GM23338 (cell line): ENCODE data around the gene ADAM30. TPM values are rescaled to one million over a fixed set of nuclear protein-coding genes. Genes with fewer than 3 reads are reported as not detected.

Experiments used
- ATAC-seq: fragments of 200-7000 bp; cut with Tn5 transposase; 3 replicates; pipeline ENCODE4 v1.9.1; 2020
- DNase-seq: peaks from one replicate; pipeline ENCODE4 v3.0.0-alpha.2; 2015; ENCODE audit warnings: low spot score
- H2AFZ ChIP-seq: fragments of 200-600 bp; sonication (generic); 2 replicates; pipeline ENCODE4 v1.8.0; 2016; ENCODE audit warnings: antibody characterized with exemption, mild to moderate bottlenecking, moderate library complexity
- H3F3A ChIP-seq: fragments of 200-600 bp; sonication (generic); replicated peaks from 2 replicates; pipeline ENCODE4 v1.8.0; 2017; ENCODE audit warnings: antibody characterized with exemption, mixed run types, low read depth
- H3K27ac ChIP-seq: fragments of 200-600 bp; sonication (generic); 2 replicates; pipeline ENCODE4 v1.6.1; 2016; ENCODE audit warnings: low read depth
- H3K27me3 ChIP-seq: fragments of 200-600 bp; sonication (generic); 2 replicates; pipeline ENCODE4 v1.8.0; 2016; ENCODE audit warnings: mild to moderate bottlenecking, mixed run types, moderate library complexity; ENCODE audit not compliant: insufficient read depth
- H3K36me3 ChIP-seq: fragments of 200-600 bp; sonication (generic); 2 replicates; pipeline ENCODE4 v1.8.0; 2016; ENCODE audit warnings: mild to moderate bottlenecking; ENCODE audit not compliant: insufficient read depth
- H3K4me1 ChIP-seq: fragments of 200-600 bp; sonication (generic); 2 replicates; pipeline ENCODE4 v1.8.0; 2016; ENCODE audit warnings: mild to moderate bottlenecking, moderate library complexity; ENCODE audit not compliant: insufficient read depth
- H3K4me2 ChIP-seq: fragments of 200-600 bp; sonication (generic); 2 replicates; pipeline ENCODE4 v1.7.1; 2017; ENCODE audit warnings: mixed run types
- H3K4me3 ChIP-seq: fragments of 200-600 bp; sonication (generic); 2 replicates; pipeline ENCODE4 v1.6.1; 2016; ENCODE audit warnings: mixed run types
- H3K79me2 ChIP-seq: fragments of 200-600 bp; sonication (generic); replicated peaks from 2 replicates; pipeline ENCODE4 v1.8.0; 2017; ENCODE audit warnings: mild to moderate bottlenecking; ENCODE audit not compliant: insufficient read depth
- H3K9me2 ChIP-seq: fragments of 200-600 bp; sonication (generic); 2 replicates; pipeline ENCODE4 v1.8.0; 2017; ENCODE audit not compliant: insufficient read depth
- H4K20me1 ChIP-seq: fragments of 200-600 bp; sonication (generic); replicated peaks from 2 replicates; pipeline ENCODE4 v1.8.0; 2017; ENCODE audit warnings: mild to moderate bottlenecking; ENCODE audit not compliant: insufficient read depth
- H3K27ac Mint-ChIP-seq: 2 replicates; pipeline ENCODE4 v1.8.0; 2020; ENCODE audit warnings: inconsistent platforms, mild to moderate bottlenecking, moderate library complexity, mixed read lengths
- H3K27me3 Mint-ChIP-seq: 3 replicates; pipeline ENCODE4 v1.8.0; 2022; ENCODE audit warnings: low read depth, mild to moderate bottlenecking, moderate library complexity, mixed read lengths, inconsistent platforms; ENCODE audit not compliant: insufficient read depth, poor library complexity
- H3K36me3 Mint-ChIP-seq: 3 replicates; pipeline ENCODE4 v1.8.0; 2021; ENCODE audit warnings: low read depth, mild to moderate bottlenecking, inconsistent platforms, moderate library complexity, mixed read lengths
- H3K4me1 Mint-ChIP-seq: 3 replicates; pipeline ENCODE4 v1.8.0; 2020; ENCODE audit warnings: mild to moderate bottlenecking, inconsistent platforms, mixed read lengths
- H3K4me3 Mint-ChIP-seq: 3 replicates; pipeline ENCODE4 v1.8.0; 2021; ENCODE audit warnings: moderate library complexity, mild to moderate bottlenecking, inconsistent platforms, mixed read lengths
- H3K9me3 Mint-ChIP-seq: 3 replicates; pipeline ENCODE4 v1.8.0; 2020; ENCODE audit warnings: moderate library complexity, mild to moderate bottlenecking, inconsistent platforms, mixed read lengths
- CREB1 ChIP-seq: fragments of 250-450 bp; sonication (Bioruptor Pico); IDR thresholded peaks from 2 replicates; pipeline ENCODE4 v1.5.0; 2020; ENCODE audit warnings: low read depth, mild to moderate bottlenecking, moderate library complexity
- EZH2 ChIP-seq: fragments of 200-600 bp; sonication (generic); IDR thresholded peaks from one replicate; pipeline ENCODE4 v1.8.0; 2017; ENCODE audit warnings: antibody characterized with exemption, mild to moderate bottlenecking, low read depth; ENCODE audit not compliant: unreplicated experiment
- EZH2phosphoT487 ChIP-seq: fragments of 200-600 bp; sonication (generic); IDR thresholded peaks from one replicate; pipeline ENCODE4 v1.8.1; 2018; ENCODE audit warnings: antibody characterized with exemption; ENCODE audit not compliant: unreplicated experiment
- JUNB ChIP-seq: IDR thresholded peaks from one replicate; pipeline ENCODE4 v1.6.1; 2016; ENCODE audit warnings: antibody characterized with exemption; ENCODE audit not compliant: unreplicated experiment
- NANOG ChIP-seq: IDR thresholded peaks from 2 replicates; pipeline ENCODE4 v1.6.1; 2016; ENCODE audit warnings: antibody characterized with exemption, borderline replicate concordance
- POLR2AphosphoS5 ChIP-seq: IDR thresholded peaks from 2 replicates; pipeline ENCODE4 v1.6.1; 2016; ENCODE audit warnings: antibody characterized with exemption, low read depth
- STAT1 ChIP-seq: IDR thresholded peaks from one replicate; pipeline ENCODE4 v1.6.1; 2016; ENCODE audit warnings: antibody characterized with exemption; ENCODE audit not compliant: unreplicated experiment
- ZNF114 ChIP-seq: fragments of 250-450 bp; sonication (Bioruptor Pico); IDR thresholded peaks from 2 replicates; pipeline ENCODE4 v1.5.0; 2020; ENCODE audit warnings: mild to moderate bottlenecking, moderate library complexity
- ZNF331 ChIP-seq: fragments of 250-450 bp; sonication (Bioruptor Pico); IDR thresholded peaks from 2 replicates; pipeline ENCODE4 v1.5.0; 2020; ENCODE audit warnings: low read depth, mild to moderate bottlenecking, moderate library complexity
- polyA plus RNA-seq: library from polyadenylated mRNA; unstranded; fragments of >200 nt; fragmentation: Nextera tagmentation; extraction: Ambion mirVana; gene quantifications from 2 replicates; pipeline ENCODE4 v1.2.1, GENCODE V29; 2016
- total RNA-seq: library from RNA; depleted of rRNA; stranded (reverse); fragments of >200 nt; shearing (Covaris generic); gene quantifications from 2 replicates; pipeline ENCODE4 v1.2.3, GENCODE V29; 2014
- TF ChIP-seq, protein P1 (sequence below): IDR thresholded peaks from 2 replicates; pipeline ENCODE4 v1.6.1; 2016; ENCODE audit warnings: antibody characterized with exemption
- TF ChIP-seq, protein P2 (sequence below): fragments of 250-450 bp; sonication (Bioruptor Pico); IDR thresholded peaks from 2 replicates; pipeline ENCODE4 v1.5.0; 2020; ENCODE audit warnings: mild to moderate bottlenecking, moderate library complexity
- TF ChIP-seq, protein P3 (sequence below), 2 experiments: fragments of 200-600 bp in 1 of 2; sonication (generic) in 1 of 2; conservative IDR thresholded peaks; 2 replicates each; pipeline versions ENCODE4 v1.5.1 to v1.6.1; 2016 to 2017; ENCODE audit warnings: antibody characterized with exemption in 2 of 2, low read depth in 2 of 2, mild to moderate bottlenecking in 2 of 2, moderate library complexity in 1 of 2
- TF ChIP-seq, protein P4 (sequence below): IDR thresholded peaks from one replicate; pipeline ENCODE4 v1.6.1; 2018; ENCODE audit warnings: antibody characterized with exemption; ENCODE audit not compliant: unreplicated experiment

The ADAM30 gene
- total and polyA plus RNA-seq, 2 experiments from 2014 or later: not detected

DNA sequence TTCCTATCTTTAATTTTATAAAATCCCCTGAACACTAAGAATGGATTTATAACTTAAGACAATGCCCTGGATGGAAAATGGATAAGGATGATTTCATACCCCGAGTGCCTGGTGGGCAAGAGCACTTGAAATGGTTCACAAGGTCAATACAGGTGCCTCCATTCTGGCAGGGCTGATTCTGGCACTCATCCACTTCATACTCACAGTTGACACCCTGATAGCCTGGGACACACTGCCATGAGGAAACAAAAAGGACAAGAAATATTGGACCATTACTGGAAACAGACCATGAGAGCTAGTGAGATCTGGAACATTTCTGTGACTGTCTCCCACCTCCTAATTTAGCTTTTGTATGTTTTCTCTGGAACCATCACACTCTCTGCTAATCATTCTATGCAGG is 39.1 kb upstream of the ADAM30 start:
- Histone ChIP-seq H3K36me3 (0 out of 2 replicates have a peak, but pooled peaks cover 3% of the 10 kb centered on the region), H3K79me2 (no peaks in the 10 kb centered on the region), H3K4me2 (no peak overlapping the region), H4K20me1 (no peaks in the 10 kb centered on the region), H2AFZ (no peak overlapping the region), H3K9me2 (no peaks in the 10 kb centered on the region), H3K4me3 (no peak overlapping the region), H3K4me1 (peaks cover 9% of the 10 kb centered on the region), H3K27me3 (no peaks in the 10 kb centered on the region), H3F3A (no peaks in the 10 kb centered on the region), H3K27ac (no peak overlapping the region)
- H3K4me1 Mint-ChIP-seq: peaks cover 14% of the 10 kb centered on the region
- ATAC-seq (no peak), DNase-seq (no peak)
- H3K27me3 Mint-ChIP-seq: no peaks in the 10 kb centered on the region
- TF ChIP-seq EZH2 (no peak), ZNF114 (CRISPR knock-in tag) (no peak), EZH2phosphoT487 (no peak), STAT1 (no peak), POLR2AphosphoS5 (no peak), ZNF331 (CRISPR knock-in tag) (no peak), CREB1 (CRISPR knock-in tag) (no peak), NANOG (no peak), JUNB (no peak)
- TF ChIP-seq, protein P1, sequence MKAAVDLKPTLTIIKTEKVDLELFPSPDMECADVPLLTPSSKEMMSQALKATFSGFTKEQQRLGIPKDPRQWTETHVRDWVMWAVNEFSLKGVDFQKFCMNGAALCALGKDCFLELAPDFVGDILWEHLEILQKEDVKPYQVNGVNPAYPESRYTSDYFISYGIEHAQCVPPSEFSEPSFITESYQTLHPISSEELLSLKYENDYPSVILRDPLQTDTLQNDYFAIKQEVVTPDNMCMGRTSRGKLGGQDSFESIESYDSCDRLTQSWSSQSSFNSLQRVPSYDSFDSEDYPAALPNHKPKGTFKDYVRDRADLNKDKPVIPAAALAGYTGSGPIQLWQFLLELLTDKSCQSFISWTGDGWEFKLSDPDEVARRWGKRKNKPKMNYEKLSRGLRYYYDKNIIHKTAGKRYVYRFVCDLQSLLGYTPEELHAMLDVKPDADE: no peak
- TF ChIP-seq, protein P2, sequence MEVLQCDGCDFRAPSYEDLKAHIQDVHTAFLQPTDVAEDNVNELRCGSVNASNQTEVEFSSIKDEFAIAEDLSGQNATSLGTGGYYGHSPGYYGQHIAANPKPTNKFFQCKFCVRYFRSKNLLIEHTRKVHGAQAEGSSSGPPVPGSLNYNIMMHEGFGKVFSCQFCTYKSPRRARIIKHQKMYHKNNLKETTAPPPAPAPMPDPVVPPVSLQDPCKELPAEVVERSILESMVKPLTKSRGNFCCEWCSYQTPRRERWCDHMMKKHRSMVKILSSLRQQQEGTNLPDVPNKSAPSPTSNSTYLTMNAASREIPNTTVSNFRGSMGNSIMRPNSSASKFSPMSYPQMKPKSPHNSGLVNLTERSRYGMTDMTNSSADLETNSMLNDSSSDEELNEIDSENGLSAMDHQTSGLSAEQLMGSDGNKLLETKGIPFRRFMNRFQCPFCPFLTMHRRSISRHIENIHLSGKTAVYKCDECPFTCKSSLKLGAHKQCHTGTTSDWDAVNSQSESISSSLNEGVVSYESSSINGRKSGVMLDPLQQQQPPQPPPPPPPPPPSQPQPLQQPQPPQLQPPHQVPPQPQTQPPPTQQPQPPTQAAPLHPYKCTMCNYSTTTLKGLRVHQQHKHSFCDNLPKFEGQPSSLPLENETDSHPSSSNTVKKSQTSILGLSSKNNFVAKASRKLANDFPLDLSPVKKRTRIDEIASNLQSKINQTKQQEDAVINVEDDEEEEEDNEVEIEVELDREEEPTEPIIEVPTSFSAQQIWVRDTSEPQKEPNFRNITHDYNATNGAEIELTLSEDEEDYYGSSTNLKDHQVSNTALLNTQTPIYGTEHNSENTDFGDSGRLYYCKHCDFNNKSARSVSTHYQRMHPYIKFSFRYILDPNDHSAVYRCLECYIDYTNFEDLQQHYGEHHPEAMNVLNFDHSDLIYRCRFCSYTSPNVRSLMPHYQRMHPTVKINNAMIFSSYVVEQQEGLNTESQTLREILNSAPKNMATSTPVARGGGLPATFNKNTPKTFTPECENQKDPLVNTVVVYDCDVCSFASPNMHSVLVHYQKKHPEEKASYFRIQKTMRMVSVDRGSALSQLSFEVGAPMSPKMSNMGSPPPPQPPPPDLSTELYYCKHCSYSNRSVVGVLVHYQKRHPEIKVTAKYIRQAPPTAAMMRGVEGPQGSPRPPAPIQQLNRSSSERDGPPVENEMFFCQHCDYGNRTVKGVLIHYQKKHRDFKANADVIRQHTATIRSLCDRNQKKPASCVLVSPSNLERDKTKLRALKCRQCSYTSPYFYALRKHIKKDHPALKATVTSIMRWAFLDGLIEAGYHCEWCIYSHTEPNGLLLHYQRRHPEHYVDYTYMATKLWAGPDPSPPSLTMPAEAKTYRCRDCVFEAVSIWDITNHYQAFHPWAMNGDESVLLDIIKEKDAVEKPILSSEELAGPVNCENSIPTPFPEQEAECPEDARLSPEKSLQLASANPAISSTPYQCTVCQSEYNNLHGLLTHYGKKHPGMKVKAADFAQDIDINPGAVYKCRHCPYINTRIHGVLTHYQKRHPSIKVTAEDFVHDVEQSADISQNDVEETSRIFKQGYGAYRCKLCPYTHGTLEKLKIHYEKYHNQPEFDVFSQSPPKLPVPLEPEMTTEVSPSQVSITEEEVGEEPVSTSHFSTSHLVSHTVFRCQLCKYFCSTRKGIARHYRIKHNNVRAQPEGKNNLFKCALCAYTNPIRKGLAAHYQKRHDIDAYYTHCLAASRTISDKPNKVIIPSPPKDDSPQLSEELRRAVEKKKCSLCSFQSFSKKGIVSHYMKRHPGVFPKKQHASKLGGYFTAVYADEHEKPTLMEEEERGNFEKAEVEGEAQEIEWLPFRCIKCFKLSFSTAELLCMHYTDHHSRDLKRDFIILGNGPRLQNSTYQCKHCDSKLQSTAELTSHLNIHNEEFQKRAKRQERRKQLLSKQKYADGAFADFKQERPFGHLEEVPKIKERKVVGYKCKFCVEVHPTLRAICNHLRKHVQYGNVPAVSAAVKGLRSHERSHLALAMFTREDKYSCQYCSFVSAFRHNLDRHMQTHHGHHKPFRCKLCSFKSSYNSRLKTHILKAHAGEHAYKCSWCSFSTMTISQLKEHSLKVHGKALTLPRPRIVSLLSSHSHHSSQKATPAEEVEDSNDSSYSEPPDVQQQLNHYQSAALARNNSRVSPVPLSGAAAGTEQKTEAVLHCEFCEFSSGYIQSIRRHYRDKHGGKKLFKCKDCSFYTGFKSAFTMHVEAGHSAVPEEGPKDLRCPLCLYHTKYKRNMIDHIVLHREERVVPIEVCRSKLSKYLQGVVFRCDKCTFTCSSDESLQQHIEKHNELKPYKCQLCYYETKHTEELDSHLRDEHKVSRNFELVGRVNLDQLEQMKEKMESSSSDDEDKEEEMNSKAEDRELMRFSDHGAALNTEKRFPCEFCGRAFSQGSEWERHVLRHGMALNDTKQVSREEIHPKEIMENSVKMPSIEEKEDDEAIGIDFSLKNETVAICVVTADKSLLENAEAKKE (CRISPR knock-in tag): no peak
- TF ChIP-seq, protein P3, sequence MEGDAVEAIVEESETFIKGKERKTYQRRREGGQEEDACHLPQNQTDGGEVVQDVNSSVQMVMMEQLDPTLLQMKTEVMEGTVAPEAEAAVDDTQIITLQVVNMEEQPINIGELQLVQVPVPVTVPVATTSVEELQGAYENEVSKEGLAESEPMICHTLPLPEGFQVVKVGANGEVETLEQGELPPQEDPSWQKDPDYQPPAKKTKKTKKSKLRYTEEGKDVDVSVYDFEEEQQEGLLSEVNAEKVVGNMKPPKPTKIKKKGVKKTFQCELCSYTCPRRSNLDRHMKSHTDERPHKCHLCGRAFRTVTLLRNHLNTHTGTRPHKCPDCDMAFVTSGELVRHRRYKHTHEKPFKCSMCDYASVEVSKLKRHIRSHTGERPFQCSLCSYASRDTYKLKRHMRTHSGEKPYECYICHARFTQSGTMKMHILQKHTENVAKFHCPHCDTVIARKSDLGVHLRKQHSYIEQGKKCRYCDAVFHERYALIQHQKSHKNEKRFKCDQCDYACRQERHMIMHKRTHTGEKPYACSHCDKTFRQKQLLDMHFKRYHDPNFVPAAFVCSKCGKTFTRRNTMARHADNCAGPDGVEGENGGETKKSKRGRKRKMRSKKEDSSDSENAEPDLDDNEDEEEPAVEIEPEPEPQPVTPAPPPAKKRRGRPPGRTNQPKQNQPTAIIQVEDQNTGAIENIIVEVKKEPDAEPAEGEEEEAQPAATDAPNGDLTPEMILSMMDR (conservative IDR thresholded peaks at IDR 0.05; ENCODE audit: low read depth in 2 of 2): no peak
- TF ChIP-seq, protein P4, sequence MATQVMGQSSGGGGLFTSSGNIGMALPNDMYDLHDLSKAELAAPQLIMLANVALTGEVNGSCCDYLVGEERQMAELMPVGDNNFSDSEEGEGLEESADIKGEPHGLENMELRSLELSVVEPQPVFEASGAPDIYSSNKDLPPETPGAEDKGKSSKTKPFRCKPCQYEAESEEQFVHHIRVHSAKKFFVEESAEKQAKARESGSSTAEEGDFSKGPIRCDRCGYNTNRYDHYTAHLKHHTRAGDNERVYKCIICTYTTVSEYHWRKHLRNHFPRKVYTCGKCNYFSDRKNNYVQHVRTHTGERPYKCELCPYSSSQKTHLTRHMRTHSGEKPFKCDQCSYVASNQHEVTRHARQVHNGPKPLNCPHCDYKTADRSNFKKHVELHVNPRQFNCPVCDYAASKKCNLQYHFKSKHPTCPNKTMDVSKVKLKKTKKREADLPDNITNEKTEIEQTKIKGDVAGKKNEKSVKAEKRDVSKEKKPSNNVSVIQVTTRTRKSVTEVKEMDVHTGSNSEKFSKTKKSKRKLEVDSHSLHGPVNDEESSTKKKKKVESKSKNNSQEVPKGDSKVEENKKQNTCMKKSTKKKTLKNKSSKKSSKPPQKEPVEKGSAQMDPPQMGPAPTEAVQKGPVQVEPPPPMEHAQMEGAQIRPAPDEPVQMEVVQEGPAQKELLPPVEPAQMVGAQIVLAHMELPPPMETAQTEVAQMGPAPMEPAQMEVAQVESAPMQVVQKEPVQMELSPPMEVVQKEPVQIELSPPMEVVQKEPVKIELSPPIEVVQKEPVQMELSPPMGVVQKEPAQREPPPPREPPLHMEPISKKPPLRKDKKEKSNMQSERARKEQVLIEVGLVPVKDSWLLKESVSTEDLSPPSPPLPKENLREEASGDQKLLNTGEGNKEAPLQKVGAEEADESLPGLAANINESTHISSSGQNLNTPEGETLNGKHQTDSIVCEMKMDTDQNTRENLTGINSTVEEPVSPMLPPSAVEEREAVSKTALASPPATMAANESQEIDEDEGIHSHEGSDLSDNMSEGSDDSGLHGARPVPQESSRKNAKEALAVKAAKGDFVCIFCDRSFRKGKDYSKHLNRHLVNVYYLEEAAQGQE: no peak
- H3K36me3 Mint-ChIP-seq: peaks cover 25% of the 10 kb centered on the region
- H3K4me3 Mint-ChIP-seq: no peak overlapping the region
- H3K27ac Mint-ChIP-seq: no peak overlapping the region
- H3K9me3 Mint-ChIP-seq: no peaks in the 10 kb centered on the region
